Measurements from ENCODE around the gene CACNA2D1. TPM values are rescaled to one million over a fixed set of nuclear protein-coding genes. Genes with fewer than 3 reads are reported as not detected.

The CACNA2D1 gene
- total RNA-seq, 1 experiment from 2014 or later = 9.8 TPM

- in situ Hi-C loops (cut with HindIII; ENCODE audit: low pct_unique_long_range_greater_than_20kb, low sequenced_read_pairs) = no loop called here
- intact Hi-C loops (cut with micrococcal nuclease; ENCODE audit: unreplicated experiment) = no loop called here
- ChIA-PET CTCF (interaction anchor here (0.6 kb wide), 1 partner anchor 25 kb away, joined by 4 read pairs; no protein-coding TSS in a partner anchor), POLR2A (no interaction called here)
- ATAC-seq (no peak), DNase-seq (ENCODE audit: low read depth, low spot score) (no peak)
- no TSS peak for BruUV-seq (replicated peaks)
- TF ChIP-seq SIN3A (IDR thresholded peaks at IDR 0.05; ENCODE audit: borderline replicate concordance, insufficient read depth, low read depth, low read length) (no peak), REST (IDR thresholded peaks at IDR 0.05; ENCODE audit: insufficient read depth in 1 of 2, low read depth in 2 of 2, low read length in 1 of 2) (no peak), CTCF (IDR thresholded peaks at IDR 0.05) (no peak), TCF7L2 (IDR thresholded peaks at IDR 0.05; ENCODE audit: low read depth, low read length) (no peak), POLR2AphosphoS5 (IDR thresholded peaks at IDR 0.05; ENCODE audit: low read depth, low read length) (no peak)
- no peaks in the 10 kb centered on the region for H3K27me3 ChIP-seq (ENCODE audit: control insufficient read depth, insufficient read depth, low read length)
- no peak overlapping the region for H3K27ac ChIP-seq (ENCODE audit: low read length)
- H3K9me3 ChIP-seq (ENCODE audit: control insufficient read depth, insufficient read depth, low read depth, low read length) = no peaks in the 10 kb centered on the region
- no peaks in the 10 kb centered on the region for H3K4me1 ChIP-seq (ENCODE audit: control insufficient read depth, insufficient read depth, low read length)
- no peak overlapping the region for H3K4me3 ChIP-seq (ENCODE audit: low read depth in 2 of 2, low read length in 2 of 2)
- no peaks in the 10 kb centered on the region for H3K36me3 ChIP-seq (ENCODE audit: control insufficient read depth, insufficient read depth, low read length)
Measured at GRCh38 chr7:82273886-82274285, 169.7 kb downstream of the CACNA2D1 start.

- intact Hi-C loops (cut with micrococcal nuclease; ENCODE audit: unreplicated experiment) (no loop called here), in situ Hi-C loops (cut with HindIII; ENCODE audit: low pct_unique_long_range_greater_than_20kb, low sequenced_read_pairs) (no loop called here)
- DNase-seq (ENCODE audit: low read depth, low spot score) (no peak), ATAC-seq (no peak)
- Histone ChIP-seq H3K27me3 (ENCODE audit: control insufficient read depth, insufficient read depth, low read length) (no peaks in the 10 kb centered on the region; the same call in 1 of the 2 replicates), H3K4me1 (ENCODE audit: control insufficient read depth, insufficient read depth, low read length) (no peaks in the 10 kb centered on the region), H3K4me3 (ENCODE audit: low read depth in 2 of 2, low read length in 2 of 2) (no peak overlapping the region), H3K27ac (ENCODE audit: low read length) (no peak overlapping the region), H3K9me3 (ENCODE audit: control insufficient read depth, insufficient read depth, low read depth, low read length) (no peaks in the 10 kb centered on the region), H3K36me3 (ENCODE audit: control insufficient read depth, insufficient read depth, low read length) (no peaks in the 10 kb centered on the region)
- TF ChIP-seq CTCF (IDR thresholded peaks at IDR 0.05) = no peak
- no peak for TF ChIP-seq REST (IDR thresholded peaks at IDR 0.05; ENCODE audit: insufficient read depth in 1 of 2, low read depth in 2 of 2, low read length in 1 of 2)
- no peak for TF ChIP-seq POLR2AphosphoS5 (IDR thresholded peaks at IDR 0.05; ENCODE audit: low read depth, low read length)
- TF ChIP-seq TCF7L2 (IDR thresholded peaks at IDR 0.05; ENCODE audit: low read depth, low read length) = no peak
- no peak for TF ChIP-seq SIN3A (IDR thresholded peaks at IDR 0.05; ENCODE audit: borderline replicate concordance, insufficient read depth, low read depth, low read length)
- BruUV-seq (replicated peaks) = no TSS peak
- ChIA-PET CTCF (no interaction called here), POLR2A (no interaction called here)
Measured at GRCh38 chr7:82270870-82271269, 172.7 kb downstream of the CACNA2D1 start.
